Activated CD4-positive, alpha-beta T cell treated with anti-CD3 and anti-CD28 coated beads, Interleukin-2, amount 10 ng/mL, durations not matched to agents 7 days and 5 days (primary cell): Measurements from ENCODE around the gene TMEM128. TPM values are rescaled to one million over a fixed set of nuclear protein-coding genes. Genes with fewer than 3 reads are reported as not detected.
A peak's percentile ranks its signal among the peaks of the same experiment; 100 is the strongest.
"Not testable (repeated sequence)": the region's sequence is repeated elsewhere in the genome, so short reads cannot be mapped to it uniquely, and the experiment has no call there.

ENCODE experiments used
- CTCF ChIA-PET: fragments of 350-600 bp; sonication (Branson Sonifier 250); formaldehyde crosslinking; loops from one replicate; lab custom pipeline; 2021; ENCODE audit warnings: antibody characterized with exemption; lab: Charles Lee
- POLR2A ChIA-PET: fragments of 350-600 bp; sonication (Branson Sonifier 250); formaldehyde crosslinking; loops from one replicate; lab custom pipeline; 2021; ENCODE audit warnings: antibody characterized with exemption; lab: Charles Lee
- DNase-seq: peaks from one replicate; pipeline ENCODE4 v3.0.0-alpha.2; 2020
- H3K27ac Mint-ChIP-seq: one replicate; pipeline ENCODE4 v1.8.0; 2021; ENCODE audit warnings: mild to moderate bottlenecking, moderate library complexity, mixed read lengths
- H3K27me3 Mint-ChIP-seq: one replicate; pipeline ENCODE4 v1.8.0; 2021; ENCODE audit warnings: mixed read lengths
- H3K36me3 Mint-ChIP-seq: one replicate; pipeline ENCODE4 v1.8.0; 2021; ENCODE audit warnings: low read depth, mixed read lengths
- H3K4me1 Mint-ChIP-seq: one replicate; pipeline ENCODE4 v1.8.0; 2021; ENCODE audit warnings: mixed read lengths
- H3K4me3 Mint-ChIP-seq: one replicate; pipeline ENCODE4 v1.8.0; 2021; ENCODE audit warnings: mild to moderate bottlenecking, moderate library complexity, mixed read lengths
- H3K9me3 Mint-ChIP-seq: one replicate; pipeline ENCODE4 v1.8.0; 2021; ENCODE audit warnings: mixed read lengths
- total RNA-seq, 2 experiments: library from RNA; stranded (reverse); gene quantifications; one replicate each; pipeline ENCODE4 v1.2.3, GENCODE V29; 2021

TMEM128 gene
- total RNA-seq, 2 experiments from 2014 or later, result 17.7 to 17.8 TPM

DNA sequence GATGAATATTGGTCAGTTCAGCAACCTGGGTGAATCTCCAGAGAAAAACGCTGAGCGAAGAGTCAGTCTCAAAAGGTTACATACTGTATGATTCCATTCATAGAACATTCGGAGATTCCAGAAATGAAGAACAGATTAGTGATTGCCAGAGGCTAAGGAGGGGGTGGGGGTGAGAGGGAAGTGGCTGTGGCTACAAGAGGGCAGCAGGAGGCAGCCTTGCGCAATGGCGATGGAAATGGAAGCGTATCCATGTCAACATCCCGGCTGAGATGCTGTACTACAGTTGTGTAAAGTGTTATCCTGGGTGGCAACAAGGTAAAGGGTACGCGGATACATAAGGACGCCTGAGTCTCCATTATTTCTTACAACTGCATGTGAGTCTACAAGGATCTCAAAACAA is 23.9 kb upstream of the TMEM128 start:
- Mint-ChIP-seq H3K4me3 (no peak overlapping the region), H3K27ac (peak overlapping the region; percentile 20), H3K4me1 (peaks cover 28% of the 10 kb centered on the region), H3K9me3 (no peaks in the 10 kb centered on the region), H3K36me3 (peaks cover 51% of the 10 kb centered on the region), H3K27me3 (no peaks in the 10 kb centered on the region)
- POLR2A ChIA-PET, result no interaction called here
- CTCF ChIA-PET, result no interaction called here
- no peak for DNase-seq

DNA sequence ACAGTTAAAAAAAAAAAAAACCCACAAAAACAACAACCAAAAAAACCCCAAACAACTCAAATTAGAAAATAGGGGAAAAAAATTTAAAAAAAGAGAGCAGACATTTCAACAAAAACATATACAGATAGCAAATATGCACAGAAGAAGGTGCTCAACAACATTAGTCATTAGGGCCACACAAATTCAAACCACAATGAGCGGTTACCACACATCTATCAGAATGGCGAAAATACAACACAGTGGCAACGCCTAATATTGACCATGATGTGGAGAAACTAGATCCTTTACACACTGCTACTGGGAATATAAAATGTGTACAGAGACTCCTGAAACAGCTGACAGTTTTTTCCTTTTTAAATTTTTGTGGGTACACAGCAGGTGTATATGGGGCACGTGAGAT is 22.5 kb upstream of the TMEM128 start:
- ChIA-PET POLR2A (no interaction called here), CTCF (interaction anchor here (0.9 to 2.3 kb wide), 3 partner anchors 22 to 69 kb away, joined by 3 to 8 read pairs (median 3); partner anchors contain the start of gene TMEM128)
- peaks cover 54% of the 10 kb centered on the region for H3K36me3 Mint-ChIP-seq
- DNase-seq, result no peak
- H3K27ac Mint-ChIP-seq, result peak overlapping the region; percentile 87
- H3K9me3 Mint-ChIP-seq, result peaks cover 2% of the 10 kb centered on the region
- H3K4me1 Mint-ChIP-seq, result peaks cover 28% of the 10 kb centered on the region
- peak overlapping the region; percentile 25 for H3K4me3 Mint-ChIP-seq
- no peaks in the 10 kb centered on the region for H3K27me3 Mint-ChIP-seq

DNA sequence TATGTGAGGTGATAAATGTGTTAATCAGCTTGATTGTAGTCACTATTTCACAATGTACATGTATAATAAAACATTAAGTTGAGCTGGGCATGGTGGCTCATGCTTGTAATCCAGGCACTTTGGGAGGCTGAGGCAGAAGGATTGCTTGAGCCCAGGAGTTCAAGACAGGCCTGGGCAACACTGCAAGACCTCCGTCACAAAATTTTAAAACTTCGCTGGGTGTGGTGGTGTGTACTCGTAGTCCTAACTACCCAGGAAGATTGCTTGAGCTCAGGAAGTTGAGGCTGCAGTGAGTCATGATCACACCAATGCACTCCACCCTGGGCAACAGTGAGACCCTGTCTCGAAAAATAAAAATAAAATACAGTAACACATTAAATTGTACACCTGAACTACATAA is 21.8 kb upstream of the TMEM128 start:
- peak overlapping the region; percentile 87 for H3K27ac Mint-ChIP-seq
- DNase-seq, result no peak
- H3K27me3 Mint-ChIP-seq, result no peaks in the 10 kb centered on the region
- H3K9me3 Mint-ChIP-seq, result peaks cover 2% of the 10 kb centered on the region
- ChIA-PET POLR2A (no interaction called here), CTCF (interaction anchor here (0.9 to 2.3 kb wide), 3 partner anchors 21 to 69 kb away, joined by 3 to 8 read pairs (median 3); partner anchors contain the start of gene TMEM128)
- H3K4me3 Mint-ChIP-seq, result peak overlapping the region; percentile 0
- peaks cover 49% of the 10 kb centered on the region for H3K36me3 Mint-ChIP-seq
- peaks cover 28% of the 10 kb centered on the region for H3K4me1 Mint-ChIP-seq

DNA sequence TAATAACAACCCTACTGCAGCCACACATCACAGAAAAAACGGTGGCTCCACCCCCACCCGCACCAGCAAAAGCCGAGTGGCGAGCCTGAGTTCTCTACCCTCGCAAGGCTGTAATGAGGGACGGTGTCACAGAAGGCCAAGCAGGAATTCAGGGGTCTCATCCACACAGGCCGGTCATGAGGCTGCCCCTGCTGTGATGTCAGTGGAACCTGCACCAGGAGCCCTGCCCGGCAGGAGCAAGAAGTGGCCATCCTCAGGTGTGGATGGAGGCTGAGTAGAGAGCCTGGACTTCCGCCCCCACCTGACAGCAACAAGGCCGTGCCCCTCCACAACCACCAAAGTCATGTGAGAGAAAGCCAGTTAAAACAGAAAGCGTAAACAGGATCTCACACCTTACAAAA is 21.3 kb upstream of the TMEM128 start:
- DNase-seq, result no peak
- POLR2A ChIA-PET, result no interaction called here
- Mint-ChIP-seq H3K27ac (peak overlapping the region; percentile 87), H3K9me3 (peaks cover 2% of the 10 kb centered on the region), H3K4me1 (peaks cover 28% of the 10 kb centered on the region), H3K36me3 (peaks cover 43% of the 10 kb centered on the region), H3K27me3 (no peaks in the 10 kb centered on the region), H3K4me3 (peak overlapping the region; percentile 0)
- CTCF ChIA-PET, result interaction anchor here (0.7 to 2.3 kb wide), 4 partner anchors 8 to 70 kb away, joined by 3 to 8 read pairs (median 3); partner anchors contain the start of gene TMEM128

DNA sequence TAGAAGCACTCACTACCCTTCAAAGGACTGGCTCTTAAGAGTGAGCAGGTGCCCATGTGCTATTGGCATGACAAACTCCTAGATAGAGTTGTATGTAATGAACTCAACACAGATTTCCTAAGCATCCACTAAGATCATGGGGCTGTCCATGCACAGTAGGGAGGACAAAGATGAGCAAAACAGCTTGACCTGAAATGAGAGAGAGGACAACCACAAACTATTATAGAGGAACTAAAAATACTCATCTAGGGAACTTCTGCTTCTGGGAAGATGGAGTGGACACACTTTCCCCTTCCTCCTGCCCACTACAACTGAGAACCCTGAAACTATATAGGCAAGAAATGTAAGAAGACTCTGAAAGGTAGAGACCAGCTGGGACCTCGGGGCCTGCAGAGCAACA is 20.8 kb upstream of the TMEM128 start:
- DNase-seq, result no peak
- ChIA-PET CTCF (interaction anchor here (0.7 to 2.3 kb wide), 3 partner anchors 8 to 20 kb away, joined by 3 to 8 read pairs (median 6); partner anchors contain the start of gene TMEM128), POLR2A (no interaction called here)
- peaks cover 2% of the 10 kb centered on the region for H3K9me3 Mint-ChIP-seq
- H3K27ac Mint-ChIP-seq, result peak overlapping the region; percentile 87
- peak overlapping the region; percentile 1 for H3K4me3 Mint-ChIP-seq
- H3K36me3 Mint-ChIP-seq, result peaks cover 41% of the 10 kb centered on the region
- H3K4me1 Mint-ChIP-seq, result peaks cover 28% of the 10 kb centered on the region
- no peaks in the 10 kb centered on the region for H3K27me3 Mint-ChIP-seq

DNA sequence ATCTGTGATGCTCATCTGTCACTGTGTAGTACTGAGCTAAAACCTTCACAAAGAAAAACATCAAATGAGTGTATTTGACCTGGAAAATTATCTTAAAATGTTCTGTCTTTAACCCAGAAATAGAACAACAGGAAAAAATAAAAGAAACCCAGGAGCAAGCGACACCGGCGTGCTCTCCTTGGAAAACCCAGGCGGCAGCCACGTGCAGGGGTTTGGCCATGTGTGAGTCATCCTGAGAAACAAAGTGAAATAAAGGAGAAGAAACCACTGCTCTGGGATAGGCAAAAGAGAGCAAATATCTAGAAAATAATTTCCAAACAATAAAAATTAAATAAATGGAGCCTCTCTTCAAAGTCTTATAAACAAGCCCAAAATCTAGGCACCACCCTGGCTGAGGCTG is 20.0 kb upstream of the TMEM128 start:
- DNase-seq, result no peak
- Mint-ChIP-seq H3K36me3 (peaks cover 41% of the 10 kb centered on the region), H3K27me3 (no peaks in the 10 kb centered on the region), H3K27ac (peak overlapping the region; percentile 25), H3K4me1 (peaks cover 28% of the 10 kb centered on the region), H3K9me3 (peaks cover 2% of the 10 kb centered on the region), H3K4me3 (no peak overlapping the region)
- ChIA-PET POLR2A (no interaction called here), CTCF (interaction anchor here (0.8 to 1.3 kb wide), 4 partner anchors 14 to 24 kb away, joined by 3 to 6 read pairs (median 4); no protein-coding TSS in a partner anchor)

DNA sequence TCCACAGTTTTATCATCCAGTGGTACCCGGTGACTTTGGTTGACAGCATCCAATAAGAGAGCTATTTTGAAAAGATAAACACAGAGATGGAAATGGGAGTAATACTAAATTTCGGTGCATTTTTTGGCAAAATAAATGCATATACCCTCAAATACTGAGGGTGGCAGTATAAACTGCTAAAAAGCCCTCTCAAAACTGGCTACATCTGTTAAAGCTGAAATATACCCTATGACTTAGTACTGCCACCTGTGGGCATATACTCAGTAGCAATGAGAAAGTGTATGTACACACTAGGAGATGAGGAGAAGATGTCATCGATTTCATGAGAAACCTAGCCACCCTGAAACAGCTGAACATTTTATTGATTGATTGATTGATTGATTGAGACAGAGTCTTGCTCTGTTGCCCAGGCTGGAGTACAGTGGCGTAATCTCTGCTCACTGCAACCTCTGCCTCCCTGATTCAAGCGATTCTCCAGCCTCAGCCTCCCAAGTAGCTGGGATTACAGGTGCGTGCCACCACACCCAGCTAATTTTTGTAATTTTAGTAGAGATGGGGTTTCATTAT is 12.2 kb upstream of the TMEM128 start:
- no peak overlapping the region for H3K27ac Mint-ChIP-seq
- CTCF ChIA-PET, result interaction anchor here (0.6 to 2.5 kb wide), 8 partner anchors 9 to 88 kb away, joined by 3 to 7 read pairs (median 3); partner anchors contain the start of gene TMEM128
- H3K27me3 Mint-ChIP-seq, result no peaks in the 10 kb centered on the region
- H3K4me3 Mint-ChIP-seq, result no peak overlapping the region
- H3K9me3 Mint-ChIP-seq, result no peaks in the 10 kb centered on the region
- DNase-seq, result peak; percentile 43
- no peaks in the 10 kb centered on the region for H3K36me3 Mint-ChIP-seq
- POLR2A ChIA-PET, result no interaction called here
- H3K4me1 Mint-ChIP-seq, result peaks cover 2% of the 10 kb centered on the region

DNA sequence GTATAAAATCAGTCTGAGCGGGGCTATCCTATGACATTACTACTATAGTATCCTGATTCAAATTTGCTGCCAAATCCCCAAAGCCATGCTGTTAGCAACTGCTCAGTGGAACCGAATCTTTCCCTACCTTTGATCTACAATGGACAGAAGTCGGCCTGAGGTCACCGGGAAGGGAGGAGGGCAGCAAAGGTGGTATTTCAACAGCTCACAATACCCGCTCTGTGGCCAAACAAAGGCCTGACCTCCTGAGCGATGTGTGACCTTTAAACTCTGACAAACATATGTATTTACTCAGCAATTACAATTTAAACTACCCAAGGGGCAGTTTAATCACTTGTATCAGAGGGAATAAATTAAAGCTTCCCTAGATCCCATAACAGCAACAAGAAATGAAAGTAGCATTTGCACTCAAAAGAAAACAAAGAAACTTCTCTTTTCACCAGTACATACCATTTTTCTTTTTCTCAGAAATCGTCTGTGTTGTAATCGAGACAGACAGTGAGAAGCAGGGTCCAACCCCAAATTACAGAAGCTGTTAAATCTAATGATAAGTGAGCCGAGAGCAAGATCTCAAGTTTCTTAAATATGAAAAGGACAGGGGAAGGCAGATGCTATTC is 11.6 kb upstream of the TMEM128 start:
- H3K27ac Mint-ChIP-seq, result no peak overlapping the region
- no peaks in the 10 kb centered on the region for H3K27me3 Mint-ChIP-seq
- POLR2A ChIA-PET, result no interaction called here
- H3K9me3 Mint-ChIP-seq, result no peaks in the 10 kb centered on the region
- no peaks in the 10 kb centered on the region for H3K36me3 Mint-ChIP-seq
- no peak for DNase-seq
- peaks cover 2% of the 10 kb centered on the region for H3K4me1 Mint-ChIP-seq
- H3K4me3 Mint-ChIP-seq, result no peak overlapping the region
- CTCF ChIA-PET, result interaction anchor here (1.0 to 2.5 kb wide), 7 partner anchors 8 to 89 kb away, joined by 3 to 7 read pairs (median 3); partner anchors contain the start of gene TMEM128

DNA sequence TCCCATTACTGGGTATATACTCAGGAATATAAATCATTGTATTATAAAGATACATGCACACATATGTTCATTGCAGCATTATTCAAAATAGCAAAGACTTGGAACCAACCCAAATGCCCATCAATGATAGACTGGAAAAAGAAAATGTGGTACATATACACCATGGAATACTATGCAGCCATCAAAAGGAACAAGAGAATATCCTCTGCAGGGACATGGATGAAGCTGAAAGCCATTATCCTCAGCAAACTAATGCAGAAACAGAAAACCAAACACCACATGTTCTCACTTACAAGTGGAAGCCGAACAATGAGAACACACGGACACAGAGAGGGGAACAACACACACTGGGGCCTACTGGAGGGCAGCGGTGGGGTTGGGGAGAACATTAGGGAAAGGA is 9.7 kb upstream of the TMEM128 start:
- DNase-seq, H3K4me1 Mint-ChIP-seq, CTCF ChIA-PET, H3K9me3 Mint-ChIP-seq, H3K27ac Mint-ChIP-seq, H3K27me3 Mint-ChIP-seq, H3K36me3 Mint-ChIP-seq, POLR2A ChIA-PET, H3K4me3 Mint-ChIP-seq: not testable (repeated sequence)

DNA sequence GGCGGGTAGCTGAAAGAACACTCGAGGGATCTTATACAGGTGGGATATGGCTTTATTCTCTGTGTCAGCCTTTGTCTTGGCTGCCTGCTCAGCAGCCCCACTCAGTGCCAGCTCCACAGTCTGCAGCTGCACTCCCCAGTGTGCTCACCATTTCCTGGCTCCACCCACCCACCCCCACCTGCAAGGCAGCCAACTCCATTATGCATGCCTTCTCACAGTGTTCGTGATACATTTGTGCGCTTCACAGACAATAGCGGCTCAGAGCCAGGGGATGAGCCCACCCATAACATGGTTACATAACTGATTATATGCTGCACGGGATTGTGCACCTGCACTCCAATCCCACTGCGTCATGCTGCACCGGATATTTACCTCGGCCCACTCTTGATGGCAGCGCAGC is 8.8 kb upstream of the TMEM128 start:
- H3K27ac Mint-ChIP-seq, result no peak overlapping the region
- peaks cover 2% of the 10 kb centered on the region for H3K4me1 Mint-ChIP-seq
- H3K27me3 Mint-ChIP-seq, result peaks cover 2% of the 10 kb centered on the region
- DNase-seq, result no peak
- no peaks in the 10 kb centered on the region for H3K36me3 Mint-ChIP-seq
- no peak overlapping the region for H3K4me3 Mint-ChIP-seq
- ChIA-PET POLR2A (no interaction called here), CTCF (no interaction called here)
- H3K9me3 Mint-ChIP-seq, result no peaks in the 10 kb centered on the region

DNA sequence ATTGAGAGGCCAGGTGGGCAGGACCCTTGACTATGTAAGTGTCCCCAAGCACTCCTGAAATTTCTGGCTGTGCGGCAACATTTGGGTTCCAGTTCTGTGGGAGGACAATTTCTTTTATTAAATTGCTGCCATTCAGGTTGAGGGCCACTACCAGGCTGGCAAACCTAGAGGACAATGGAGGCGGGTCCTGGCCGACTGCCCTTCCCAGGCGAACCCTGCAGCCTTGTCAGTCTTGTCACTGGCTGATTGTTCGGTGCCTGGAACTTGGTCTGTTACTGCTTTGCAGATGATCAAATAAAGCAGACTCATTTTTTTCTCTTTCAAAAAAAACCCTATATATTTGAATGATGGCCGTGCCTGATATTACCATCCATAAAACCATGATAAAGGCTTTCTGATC is 6.6 kb upstream of the TMEM128 start:
- no peak for DNase-seq
- no peak overlapping the region for H3K27ac Mint-ChIP-seq

DNA sequence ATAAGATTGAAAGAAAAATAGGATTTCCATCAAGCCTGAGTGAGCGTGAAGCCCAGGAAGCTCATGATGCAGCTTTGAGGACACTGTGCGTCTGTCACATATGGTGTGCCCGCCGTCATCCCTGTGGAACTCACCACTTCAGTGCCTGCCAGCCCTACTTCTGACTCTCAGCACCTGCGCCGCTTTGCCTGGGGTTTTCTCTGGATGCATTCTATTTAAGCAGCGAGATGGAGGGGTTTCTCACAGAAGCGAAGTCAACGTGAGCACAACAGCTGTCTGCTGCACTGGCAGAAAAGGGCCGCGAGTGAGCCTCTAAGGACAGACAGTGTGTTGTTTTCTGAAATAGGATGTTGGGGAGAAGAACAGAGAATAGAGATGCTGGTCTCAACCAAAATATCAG is 6.2 kb upstream of the TMEM128 start:
- H3K4me3 Mint-ChIP-seq, result no peak overlapping the region
- H3K36me3 Mint-ChIP-seq, result no peaks in the 10 kb centered on the region
- no peak for DNase-seq
- no peaks in the 10 kb centered on the region for H3K9me3 Mint-ChIP-seq
- H3K4me1 Mint-ChIP-seq, result peaks cover under 1% of the 10 kb centered on the region
- CTCF ChIA-PET, result no interaction called here
- POLR2A ChIA-PET, result no interaction called here
- H3K27me3 Mint-ChIP-seq, result peaks cover 2% of the 10 kb centered on the region
- H3K27ac Mint-ChIP-seq, result no peak overlapping the region

More for the DNA sequence above, 6.6 kb upstream of the TMEM128 start:
- ChIA-PET CTCF (no interaction called here), POLR2A (no interaction called here)
- no peaks in the 10 kb centered on the region for H3K9me3 Mint-ChIP-seq
- H3K4me3 Mint-ChIP-seq, result no peak overlapping the region
- H3K27me3 Mint-ChIP-seq, result peaks cover 2% of the 10 kb centered on the region
- H3K36me3 Mint-ChIP-seq, result no peaks in the 10 kb centered on the region
- no peaks in the 10 kb centered on the region for H3K4me1 Mint-ChIP-seq

DNA sequence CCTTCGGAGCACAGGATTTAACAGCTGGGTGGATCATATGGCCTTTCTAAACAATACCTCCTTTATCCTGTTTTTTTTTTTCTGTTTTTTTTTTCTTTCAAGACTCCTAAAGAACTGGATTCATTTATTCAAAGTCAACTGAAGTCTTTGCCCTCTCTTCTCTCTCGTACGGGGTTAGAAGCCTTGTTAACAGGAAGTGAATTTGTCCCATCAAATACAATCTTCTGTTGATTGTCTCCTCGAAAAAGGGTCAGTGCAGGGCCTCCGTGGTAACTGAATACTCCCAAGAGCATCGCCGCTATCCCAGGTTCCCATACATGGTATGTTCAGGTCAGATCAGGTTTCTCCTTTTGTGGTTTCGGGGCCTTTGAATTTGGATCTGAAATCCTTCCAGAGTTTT is 1.8 kb upstream of the TMEM128 start:
- Mint-ChIP-seq H3K27me3 (peaks cover 2% of the 10 kb centered on the region), H3K4me3 (peak overlapping the region; percentile 2), H3K27ac (peak overlapping the region; percentile 10), H3K36me3 (peaks cover 10% of the 10 kb centered on the region), H3K4me1 (peaks cover 28% of the 10 kb centered on the region), H3K9me3 (no peaks in the 10 kb centered on the region)
- no peak for DNase-seq
- POLR2A ChIA-PET, result no interaction called here
- CTCF ChIA-PET, result interaction anchor here (0.6 to 2.4 kb wide), 3 partner anchors 20 to 310 kb away, joined by 3 to 8 read pairs (median 4); no protein-coding TSS in a partner anchor
